Measurements from ENCODE around the gene LRRC15. TPM values are rescaled to one million over a fixed set of nuclear protein-coding genes. Genes with fewer than 3 reads are reported as not detected.

The LRRC15 gene
- polyA plus RNA-seq, 1 donor, result 0.03 TPM

DNA sequence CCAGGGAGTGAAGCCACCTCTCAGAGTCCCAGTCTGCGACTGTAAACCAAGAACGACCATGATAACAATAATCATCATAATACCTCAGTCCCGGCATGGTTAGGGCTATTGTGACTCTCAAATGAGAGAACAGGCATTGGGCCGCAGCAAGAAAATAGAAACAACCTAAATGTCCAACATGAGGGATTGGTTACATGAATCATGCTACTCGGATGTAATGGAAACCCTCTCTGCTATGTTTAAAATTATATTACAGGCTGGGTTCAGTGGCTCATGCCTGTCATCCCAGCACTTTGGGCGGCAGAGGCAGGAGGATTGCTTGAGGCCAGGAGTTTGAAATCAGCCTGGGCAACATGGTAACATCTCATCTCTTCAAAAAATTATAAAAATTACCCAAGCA lies 21.2 kb downstream of the LRRC15 start:
- WGBS (ENCODE audit: insufficient coverage, low lambda C conversion rate), result no CpG with 5 or more reads among the region's 6 CpGs
- no peaks in the 10 kb centered on the region for H3K4me1 ChIP-seq (ENCODE audit: control insufficient read depth, insufficient read depth, low read length)
- no peaks in the 10 kb centered on the region for H3K36me3 ChIP-seq (ENCODE audit: control insufficient read depth, insufficient read depth, low read length)
- no peak overlapping the region for H3K4me3 ChIP-seq (ENCODE audit: low read length)
- DNase-seq, result no peak
- H3K9me3 ChIP-seq (ENCODE audit: control insufficient read depth, low read depth, low read length), result no peaks in the 10 kb centered on the region
- no peak overlapping the region for H3K27ac ChIP-seq (ENCODE audit: low read length)
- no peaks in the 10 kb centered on the region for H3K27me3 ChIP-seq (ENCODE audit: control insufficient read depth, insufficient read depth, low read length)

DNA sequence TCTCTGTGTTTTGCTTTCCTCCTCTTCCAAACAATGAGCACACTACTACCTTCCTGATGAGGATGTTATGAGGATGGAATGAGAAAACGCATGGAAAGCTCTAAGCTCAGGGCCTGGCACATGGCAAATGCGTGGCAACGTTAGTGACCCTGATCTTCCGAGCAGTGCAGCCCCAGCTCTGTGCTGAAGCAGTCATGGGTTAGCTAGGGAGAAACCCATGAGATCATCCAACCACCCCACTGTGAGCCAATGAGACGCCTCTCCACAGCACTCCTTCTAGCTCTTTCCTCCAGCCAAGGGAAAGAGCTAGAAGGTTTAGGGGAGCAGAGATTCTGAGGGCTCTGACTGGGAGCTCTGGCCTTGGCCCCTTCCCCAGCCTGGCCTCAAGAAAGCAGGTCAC lies 22.9 kb downstream of the LRRC15 start:
- DNase-seq, result no peak
- H3K4me1 ChIP-seq (ENCODE audit: control insufficient read depth, insufficient read depth, low read length), result no peaks in the 10 kb centered on the region
- no peak overlapping the region for H3K4me3 ChIP-seq (ENCODE audit: low read length)
- no peak overlapping the region for H3K27ac ChIP-seq (ENCODE audit: low read length)
- H3K9me3 ChIP-seq (ENCODE audit: control insufficient read depth, low read depth, low read length), result no peaks in the 10 kb centered on the region
- no peaks in the 10 kb centered on the region for H3K36me3 ChIP-seq (ENCODE audit: control insufficient read depth, insufficient read depth, low read length)
- no CpG with 5 or more reads among the region's 5 CpGs for WGBS (ENCODE audit: insufficient coverage, low lambda C conversion rate)
- no peaks in the 10 kb centered on the region for H3K27me3 ChIP-seq (ENCODE audit: control insufficient read depth, insufficient read depth, low read length)

DNA sequence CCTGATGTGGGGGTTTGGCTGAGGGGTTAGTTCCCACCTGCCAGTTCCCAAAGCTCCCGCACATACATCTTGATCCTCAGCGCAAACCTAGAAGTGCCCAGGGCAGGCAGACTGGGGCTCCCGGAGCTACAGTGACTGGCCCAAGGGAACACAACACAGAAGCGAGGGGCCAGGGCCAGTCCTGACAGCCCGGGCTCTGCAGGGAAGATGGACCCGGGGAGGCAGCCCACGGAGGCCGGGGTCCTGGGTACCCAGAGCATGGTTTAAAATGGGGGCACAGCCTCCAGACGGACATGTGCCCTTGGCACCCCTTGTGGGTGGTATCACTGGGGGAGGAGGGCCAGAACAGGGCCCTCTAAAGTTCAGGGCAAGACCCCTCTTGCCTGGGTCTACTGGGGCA lies 23.5 kb downstream of the LRRC15 start:
- Histone ChIP-seq H3K4me3 (ENCODE audit: low read length) (no peak overlapping the region), H3K36me3 (ENCODE audit: control insufficient read depth, insufficient read depth, low read length) (no peaks in the 10 kb centered on the region), H3K4me1 (ENCODE audit: control insufficient read depth, insufficient read depth, low read length) (no peaks in the 10 kb centered on the region), H3K27ac (ENCODE audit: low read length) (no peak overlapping the region), H3K9me3 (ENCODE audit: control insufficient read depth, low read depth, low read length) (no peaks in the 10 kb centered on the region), H3K27me3 (ENCODE audit: control insufficient read depth, insufficient read depth, low read length) (no peaks in the 10 kb centered on the region)
- no peak for DNase-seq
- no CpG with 5 or more reads among the region's 9 CpGs for WGBS (ENCODE audit: insufficient coverage, low lambda C conversion rate)

GRCh38 chr3:194344012-194344411 lies 25.5 kb downstream of the LRRC15 start:
- peaks cover 17% of the 10 kb centered on the region for H3K4me1 ChIP-seq (ENCODE audit: control insufficient read depth, insufficient read depth, low read length)
- no peak overlapping the region for H3K4me3 ChIP-seq (ENCODE audit: low read length)
- no CpG with 5 or more reads among the region's 9 CpGs for WGBS (ENCODE audit: insufficient coverage, low lambda C conversion rate)
- H3K9me3 ChIP-seq (ENCODE audit: control insufficient read depth, low read depth, low read length), result no peaks in the 10 kb centered on the region
- no peaks in the 10 kb centered on the region for H3K27me3 ChIP-seq (ENCODE audit: control insufficient read depth, insufficient read depth, low read length)
- H3K36me3 ChIP-seq (ENCODE audit: control insufficient read depth, insufficient read depth, low read length), result no peaks in the 10 kb centered on the region
- no peak overlapping the region for H3K27ac ChIP-seq (ENCODE audit: low read length)
- DNase-seq, result peak in 1 of 2 donors; percentile 48

DNA sequence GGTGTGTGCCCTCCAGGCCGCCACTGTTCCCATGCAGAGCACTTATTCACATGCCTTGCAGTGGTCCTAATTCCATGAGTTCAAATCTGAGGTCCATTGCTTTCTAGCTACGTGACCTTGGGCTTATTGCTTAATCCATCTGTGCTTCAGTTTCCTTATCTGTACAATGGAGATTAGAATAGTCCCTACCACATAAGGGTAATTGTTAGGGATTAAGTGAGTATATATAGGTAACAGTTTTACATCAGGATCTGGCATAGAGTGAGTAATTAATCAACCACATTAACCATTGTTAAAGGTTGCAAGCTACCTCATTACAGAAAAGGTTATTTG lies 26.0 kb downstream of the LRRC15 start:
- WGBS (ENCODE audit: insufficient coverage, low lambda C conversion rate), result no CpG with 5 or more reads among the region's 2 CpGs
- no peak for DNase-seq
- Histone ChIP-seq H3K27ac (ENCODE audit: low read length) (no peak overlapping the region), H3K4me3 (ENCODE audit: low read length) (no peak overlapping the region), H3K27me3 (ENCODE audit: control insufficient read depth, insufficient read depth, low read length) (no peaks in the 10 kb centered on the region), H3K36me3 (ENCODE audit: control insufficient read depth, insufficient read depth, low read length) (no peaks in the 10 kb centered on the region), H3K9me3 (ENCODE audit: control insufficient read depth, low read depth, low read length) (no peaks in the 10 kb centered on the region), H3K4me1 (ENCODE audit: control insufficient read depth, insufficient read depth, low read length) (peaks cover 17% of the 10 kb centered on the region)

DNA sequence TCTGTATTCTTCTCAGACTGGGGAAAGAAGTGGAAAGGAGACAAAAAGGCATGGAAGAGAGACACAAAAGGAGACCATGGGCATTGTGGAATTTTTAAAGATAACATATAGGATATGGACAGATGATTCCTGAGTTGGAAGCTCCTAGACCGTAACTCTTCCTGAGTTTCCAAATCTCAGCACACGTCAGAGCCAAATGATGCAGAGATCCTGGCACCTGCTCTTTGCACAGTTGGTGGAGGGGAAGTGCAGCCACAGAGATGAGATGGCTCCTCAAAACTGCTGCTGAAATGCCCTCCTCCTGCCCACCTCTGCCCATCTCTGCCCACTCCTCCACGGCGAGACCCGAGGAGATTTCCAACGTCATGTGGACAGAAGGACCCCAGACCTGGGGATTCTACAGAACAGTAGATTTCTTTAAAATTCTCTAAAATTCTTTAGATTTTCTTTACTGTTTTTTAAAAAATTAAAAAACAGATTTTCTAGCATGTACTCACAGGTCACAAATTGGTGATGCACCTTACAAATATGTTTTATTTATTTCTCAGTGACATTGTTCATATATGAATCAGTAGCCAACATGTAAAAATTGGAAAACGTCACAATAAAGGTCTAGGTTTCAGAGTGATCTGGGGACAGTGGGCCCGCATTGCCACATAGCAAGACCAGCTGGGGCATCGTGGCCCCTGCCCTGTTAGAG lies 26.5 kb downstream of the LRRC15 start:
- Histone ChIP-seq H3K27me3 (ENCODE audit: control insufficient read depth, insufficient read depth, low read length) (no peaks in the 10 kb centered on the region), H3K27ac (ENCODE audit: low read length) (no peak overlapping the region), H3K4me3 (ENCODE audit: low read length) (no peak overlapping the region), H3K36me3 (ENCODE audit: control insufficient read depth, insufficient read depth, low read length) (no peaks in the 10 kb centered on the region), H3K9me3 (ENCODE audit: control insufficient read depth, low read depth, low read length) (no peaks in the 10 kb centered on the region), H3K4me1 (ENCODE audit: control insufficient read depth, insufficient read depth, low read length) (peaks cover 17% of the 10 kb centered on the region)
- no peak for DNase-seq
- no CpG with 5 or more reads among the region's 9 CpGs for WGBS (ENCODE audit: insufficient coverage, low lambda C conversion rate)

- DNase-seq, result no peak
- no CpG with 5 or more reads among the region's 24 CpGs for WGBS (ENCODE audit: insufficient coverage, low lambda C conversion rate)
- H3K9me3 ChIP-seq (ENCODE audit: control insufficient read depth, low read depth, low read length), result no peaks in the 10 kb centered on the region
- no peaks in the 10 kb centered on the region for H3K36me3 ChIP-seq (ENCODE audit: control insufficient read depth, insufficient read depth, low read length)
- no peaks in the 10 kb centered on the region for H3K27me3 ChIP-seq (ENCODE audit: control insufficient read depth, insufficient read depth, low read length)
- H3K27ac ChIP-seq (ENCODE audit: low read length), result no peak overlapping the region
- H3K4me1 ChIP-seq (ENCODE audit: control insufficient read depth, insufficient read depth, low read length), result peaks cover 17% of the 10 kb centered on the region
- no peak overlapping the region for H3K4me3 ChIP-seq (ENCODE audit: low read length)
Observed at GRCh38 chr3:194340757-194341400, 28.7 kb downstream of the LRRC15 start.

DNA sequence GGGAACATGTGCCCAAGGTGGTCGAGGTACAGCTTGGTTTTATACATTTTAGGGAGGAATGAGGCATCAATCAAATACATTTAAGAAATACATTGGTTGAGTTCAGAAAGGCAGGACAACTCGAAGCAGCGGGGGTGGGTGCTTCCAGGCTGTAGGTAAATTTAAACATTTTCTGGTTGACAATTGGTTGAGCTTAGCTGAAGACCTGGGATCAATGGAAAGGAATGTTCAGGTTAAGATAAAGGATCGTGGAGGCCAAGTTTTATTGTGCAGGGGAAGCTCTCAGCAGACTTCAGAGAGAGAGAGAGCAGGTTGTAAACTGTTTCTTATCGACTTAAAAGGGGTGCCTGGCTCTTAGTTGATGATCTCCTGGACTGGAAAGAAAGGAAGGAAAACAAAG lies 29.7 kb downstream of the LRRC15 start:
- Histone ChIP-seq H3K9me3 (ENCODE audit: control insufficient read depth, low read depth, low read length) (no peaks in the 10 kb centered on the region), H3K36me3 (ENCODE audit: control insufficient read depth, insufficient read depth, low read length) (no peaks in the 10 kb centered on the region), H3K27ac (ENCODE audit: low read length) (no peak overlapping the region), H3K27me3 (ENCODE audit: control insufficient read depth, insufficient read depth, low read length) (no peaks in the 10 kb centered on the region), H3K4me3 (ENCODE audit: low read length) (no peak overlapping the region), H3K4me1 (ENCODE audit: control insufficient read depth, insufficient read depth, low read length) (peaks cover 17% of the 10 kb centered on the region)
- peak in 1 of 2 donors; percentile 53 for DNase-seq
- 0% methylated on average over 1 of the region's 5 CpGs for WGBS (ENCODE audit: insufficient coverage, low lambda C conversion rate)

- DNase-seq, result no peak
- Histone ChIP-seq H3K4me1 (ENCODE audit: control insufficient read depth, insufficient read depth, low read length) (peaks cover 17% of the 10 kb centered on the region), H3K4me3 (ENCODE audit: low read length) (no peak overlapping the region), H3K27ac (ENCODE audit: low read length) (no peak overlapping the region), H3K27me3 (ENCODE audit: control insufficient read depth, insufficient read depth, low read length) (no peaks in the 10 kb centered on the region), H3K9me3 (ENCODE audit: control insufficient read depth, low read depth, low read length) (no peaks in the 10 kb centered on the region), H3K36me3 (ENCODE audit: control insufficient read depth, insufficient read depth, low read length) (no peaks in the 10 kb centered on the region)
- WGBS (ENCODE audit: insufficient coverage, low lambda C conversion rate), result no CpG with 5 or more reads among the region's 9 CpGs
Observed at GRCh38 chr3:194339356-194339755, 30.2 kb downstream of the LRRC15 start.

GRCh38 chr3:194337965-194338753 lies 31.4 kb downstream of the LRRC15 start:
- Histone ChIP-seq H3K27ac (ENCODE audit: low read length) (no peak overlapping the region), H3K9me3 (ENCODE audit: control insufficient read depth, low read depth, low read length) (no peaks in the 10 kb centered on the region), H3K36me3 (ENCODE audit: control insufficient read depth, insufficient read depth, low read length) (no peaks in the 10 kb centered on the region), H3K27me3 (ENCODE audit: control insufficient read depth, insufficient read depth, low read length) (no peaks in the 10 kb centered on the region), H3K4me3 (ENCODE audit: low read length) (no peak overlapping the region), H3K4me1 (ENCODE audit: control insufficient read depth, insufficient read depth, low read length) (peaks cover 19% of the 10 kb centered on the region)
- 88% methylated on average over 1 of the region's 13 CpGs for WGBS (ENCODE audit: insufficient coverage, low lambda C conversion rate)
- DNase-seq, result no peak

All from large intestine (tissue), 3 donors.